GM18508 (cell line): ENCODE data around the gene DIO3.
"Not testable (repeated sequence)": the region's sequence is repeated elsewhere in the genome, so short reads cannot be mapped to it uniquely, and the experiment has no call there.

Experiments
- ATAC-seq: cut with Tn5 transposase; IDR thresholded peaks from one replicate; pipeline ENCODE4 v1.9.1; 2021; ENCODE audit warnings: moderate number of reproducible peaks; ENCODE audit not compliant: insufficient read depth, unreplicated experiment

The DIO3 gene

DNA sequence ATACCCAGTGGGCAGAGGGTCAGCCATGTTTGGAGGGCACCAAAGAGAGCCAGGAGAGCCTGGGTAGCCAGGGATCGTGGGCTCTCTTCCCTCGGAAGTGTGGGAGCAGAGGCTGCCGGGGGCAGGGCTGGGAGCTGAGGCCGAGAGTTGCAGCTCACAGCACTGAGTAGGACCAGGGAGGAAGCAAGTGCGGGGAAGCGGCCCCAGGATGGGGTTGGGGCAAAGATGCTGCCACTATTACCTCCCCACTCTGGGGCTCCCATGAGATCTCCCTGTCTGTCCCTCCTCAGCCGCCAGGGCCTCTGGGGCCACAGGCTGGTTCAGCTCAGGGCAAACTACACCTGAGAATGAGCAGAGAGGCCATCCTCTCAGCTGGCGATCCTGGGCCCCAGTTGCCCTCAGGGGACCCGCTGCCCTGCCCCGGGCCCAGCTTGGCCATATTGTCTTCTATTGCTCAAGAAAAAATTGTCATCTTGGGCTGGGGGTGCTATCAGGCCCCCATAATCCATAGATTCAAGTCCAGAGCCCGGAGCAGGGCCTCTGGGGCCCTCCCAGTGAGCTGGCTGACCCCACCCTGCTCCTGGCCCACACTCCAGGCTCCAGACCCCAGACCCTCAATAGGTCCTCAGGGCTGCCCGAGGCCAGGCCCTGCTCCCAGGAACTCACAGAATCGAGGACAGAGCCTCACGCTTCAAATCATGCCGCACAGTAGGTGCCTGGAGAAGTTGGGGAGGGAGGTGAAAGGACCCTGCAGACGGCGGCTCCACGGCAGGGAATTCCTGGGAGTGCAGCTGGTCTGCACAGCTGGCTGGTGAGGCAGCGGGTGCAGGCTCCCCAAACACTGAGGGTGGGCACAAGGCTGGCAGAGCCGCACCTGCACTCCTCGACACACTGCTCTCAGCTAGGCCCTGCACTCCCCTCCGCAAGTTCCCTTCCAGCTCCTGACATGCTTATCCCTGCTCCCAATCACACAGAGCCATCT, 20.5 kb upstream of the DIO3 start:
- ATAC-seq: no peak

- no peak for ATAC-seq
Observed at GRCh38 chr14:101542391-101542790, 18.9 kb upstream of the DIO3 start.

DNA sequence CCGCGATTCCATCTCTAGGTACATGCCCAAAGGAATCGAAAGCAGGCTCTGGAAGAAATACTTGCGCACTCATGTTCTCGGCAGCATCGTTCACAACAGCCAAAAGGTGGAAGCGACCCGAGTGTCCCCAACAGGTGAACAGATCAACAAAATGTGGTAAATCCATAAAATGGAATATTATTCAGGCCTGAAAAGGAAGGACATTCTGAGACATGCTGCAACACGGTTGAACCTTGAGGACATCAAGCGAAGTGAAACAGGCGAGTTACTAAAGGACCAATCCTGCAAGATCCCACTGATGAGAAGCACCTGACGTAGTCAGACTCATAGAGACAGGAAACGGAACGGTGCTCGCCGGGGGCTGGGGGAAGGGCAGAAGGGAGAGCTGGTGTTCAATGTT, 17.5 kb upstream of the DIO3 start:
- no peak for ATAC-seq

DNA sequence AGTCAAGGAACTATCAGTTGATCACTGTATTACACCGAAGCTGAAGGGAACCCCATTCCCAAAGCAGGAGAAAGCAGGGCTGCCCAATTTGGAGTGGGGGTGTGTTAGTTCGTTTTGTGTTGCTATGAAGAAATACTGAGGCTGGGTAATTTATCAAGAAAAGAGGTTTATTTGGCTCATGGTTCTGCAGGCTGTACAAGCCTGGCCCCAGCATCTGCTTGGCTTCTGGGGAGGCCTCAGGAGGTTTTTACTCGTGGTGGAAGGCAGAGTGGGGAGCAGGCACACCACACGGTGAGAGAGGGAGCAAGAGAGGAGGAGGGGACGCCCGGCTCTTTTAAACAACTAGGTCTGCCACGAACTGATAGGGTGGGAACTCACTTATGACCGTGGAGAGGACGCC, 16.7 kb upstream of the DIO3 start:
- ATAC-seq: no peak

DNA sequence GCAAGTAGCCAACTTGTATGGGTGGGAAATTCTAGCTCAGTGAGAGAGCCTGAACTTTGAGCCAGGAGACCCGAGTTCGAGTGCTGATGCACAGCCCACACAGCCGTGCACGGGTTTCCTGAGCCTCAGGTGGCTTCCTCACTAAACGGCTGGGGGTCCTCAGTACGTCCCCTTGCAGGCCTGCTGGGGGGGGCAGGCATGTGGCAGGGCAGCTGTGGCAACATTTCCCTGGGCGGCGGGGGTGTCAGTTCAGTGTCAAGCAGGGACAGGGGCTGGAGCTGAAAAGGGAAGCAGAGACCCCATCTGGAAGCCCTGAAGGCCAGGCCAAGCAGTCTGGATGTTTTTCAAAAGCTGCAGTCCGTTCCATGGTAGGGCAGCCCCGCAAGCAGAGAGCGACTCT, 14.6 kb upstream of the DIO3 start:
- ATAC-seq: no peak

DNA sequence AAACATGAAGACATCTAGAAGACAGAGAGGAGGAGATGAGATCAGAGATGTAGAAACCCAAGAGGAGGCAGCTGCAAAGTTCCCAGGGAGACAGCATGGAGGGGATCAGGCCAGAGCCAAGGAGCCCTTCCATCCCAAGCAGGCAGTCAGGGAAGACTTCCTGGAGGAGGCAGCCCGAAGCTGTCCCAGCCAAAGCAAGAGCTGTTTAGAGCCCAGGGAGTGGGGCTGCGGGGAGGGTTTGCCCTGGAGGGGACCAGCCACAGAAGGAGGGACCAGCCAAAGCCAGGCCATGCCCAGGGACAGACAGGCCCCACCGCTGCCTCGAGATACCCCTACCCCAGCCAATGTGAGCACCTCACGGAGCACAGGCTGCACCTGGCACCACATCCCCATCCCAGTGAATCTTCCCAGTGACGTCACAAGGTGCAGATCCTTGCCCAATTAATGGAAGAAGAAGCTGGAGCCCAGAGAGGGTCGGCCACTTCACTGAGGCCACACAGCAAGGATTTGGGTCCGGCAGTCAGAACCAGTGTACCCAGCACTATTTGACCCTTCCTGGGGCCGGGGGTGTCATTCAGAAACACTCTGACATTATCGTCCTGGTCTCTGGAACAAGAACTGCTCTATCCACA, 14.1 kb upstream of the DIO3 start:
- no peak for ATAC-seq

DNA sequence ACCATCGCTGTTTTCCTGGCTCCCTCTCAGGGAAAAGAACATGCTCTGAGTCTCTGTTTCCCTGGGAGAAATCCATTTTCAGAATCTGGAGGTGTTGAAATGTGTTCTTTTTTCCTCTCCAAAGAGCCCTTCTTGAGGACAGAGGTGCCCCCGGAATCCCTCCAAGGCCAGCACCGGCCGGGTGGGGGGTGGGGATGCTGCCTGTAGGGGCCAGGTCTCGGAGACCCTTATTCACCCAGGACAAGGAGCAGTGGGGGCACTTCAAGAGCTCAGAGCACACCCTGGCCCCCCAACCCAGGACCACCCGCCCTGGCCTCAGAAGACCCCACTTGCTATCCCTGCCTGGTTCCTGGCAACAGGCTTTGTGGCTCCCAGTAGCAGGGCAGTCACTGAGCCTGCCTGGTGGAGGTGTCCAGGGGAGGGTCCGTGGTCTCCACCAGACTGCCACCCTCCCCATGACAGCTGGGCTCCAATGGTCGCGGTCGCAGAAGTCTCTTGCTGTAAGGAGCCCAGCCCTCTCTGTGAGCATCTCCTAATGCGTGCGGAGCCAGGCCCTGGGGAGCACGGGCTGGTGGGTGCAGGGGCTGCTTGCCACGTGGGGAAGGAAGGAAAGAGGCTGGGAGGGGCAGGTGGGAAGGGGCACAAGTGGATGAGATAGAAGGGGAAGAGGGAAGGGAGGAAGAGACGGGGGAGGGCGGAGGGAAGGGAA, 13.2 kb upstream of the DIO3 start:
- ATAC-seq: no peak

GRCh38 chr14:101548710-101549109, 12.6 kb upstream of the DIO3 start:
- ATAC-seq: no peak

DNA sequence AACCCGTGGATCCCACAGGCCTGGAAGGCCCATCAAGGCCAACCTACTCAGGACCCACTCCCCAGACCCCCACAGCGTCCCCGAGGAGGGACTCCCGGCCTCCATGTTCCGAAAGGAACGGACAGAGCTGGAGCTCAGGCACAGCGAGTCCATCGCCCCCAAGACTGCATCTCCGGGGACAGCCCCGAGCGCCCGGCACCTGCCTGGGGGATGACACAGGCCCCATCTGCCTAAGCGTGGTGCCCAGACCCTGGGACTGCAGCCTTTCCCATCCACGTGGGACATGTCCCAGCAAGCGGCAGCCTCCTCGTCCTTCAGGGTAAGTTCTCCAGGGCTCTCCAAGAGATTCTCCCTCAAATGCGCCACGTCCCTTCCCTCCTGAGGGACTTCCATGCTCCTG, 12.1 kb upstream of the DIO3 start:
- ATAC-seq: no peak

DNA sequence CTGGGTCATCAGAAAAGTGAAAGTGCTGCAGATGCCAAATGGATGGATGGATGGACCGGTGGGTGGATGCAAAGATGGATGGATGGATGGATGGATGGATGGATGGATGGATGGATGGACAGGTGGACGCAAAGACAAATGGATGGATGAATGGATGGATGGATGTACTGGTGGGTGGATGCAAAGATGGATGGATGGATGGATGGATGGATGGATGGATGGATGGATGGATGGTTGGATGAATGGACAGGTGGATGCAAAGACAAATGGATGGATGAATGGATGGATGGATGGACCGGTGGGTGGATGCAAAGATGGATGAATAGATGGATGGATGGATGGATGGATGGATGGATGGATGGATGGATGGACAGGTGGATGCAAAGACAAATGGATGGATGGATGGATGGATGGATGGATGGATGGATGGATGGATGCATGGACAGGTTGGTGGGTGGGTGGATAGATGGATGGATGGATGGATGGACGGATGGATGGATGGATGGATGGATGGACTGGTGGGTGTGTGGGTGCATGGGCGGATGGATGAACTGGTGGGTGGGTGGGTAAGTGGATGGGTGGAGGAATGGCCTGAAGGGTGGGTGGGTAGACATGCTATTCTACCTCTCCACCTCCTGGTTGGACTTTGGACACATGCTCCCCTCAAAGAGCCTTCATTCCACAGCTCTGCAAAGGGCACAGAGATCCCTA, 10.9 kb upstream of the DIO3 start:
- not testable (repeated sequence) for ATAC-seq

DNA sequence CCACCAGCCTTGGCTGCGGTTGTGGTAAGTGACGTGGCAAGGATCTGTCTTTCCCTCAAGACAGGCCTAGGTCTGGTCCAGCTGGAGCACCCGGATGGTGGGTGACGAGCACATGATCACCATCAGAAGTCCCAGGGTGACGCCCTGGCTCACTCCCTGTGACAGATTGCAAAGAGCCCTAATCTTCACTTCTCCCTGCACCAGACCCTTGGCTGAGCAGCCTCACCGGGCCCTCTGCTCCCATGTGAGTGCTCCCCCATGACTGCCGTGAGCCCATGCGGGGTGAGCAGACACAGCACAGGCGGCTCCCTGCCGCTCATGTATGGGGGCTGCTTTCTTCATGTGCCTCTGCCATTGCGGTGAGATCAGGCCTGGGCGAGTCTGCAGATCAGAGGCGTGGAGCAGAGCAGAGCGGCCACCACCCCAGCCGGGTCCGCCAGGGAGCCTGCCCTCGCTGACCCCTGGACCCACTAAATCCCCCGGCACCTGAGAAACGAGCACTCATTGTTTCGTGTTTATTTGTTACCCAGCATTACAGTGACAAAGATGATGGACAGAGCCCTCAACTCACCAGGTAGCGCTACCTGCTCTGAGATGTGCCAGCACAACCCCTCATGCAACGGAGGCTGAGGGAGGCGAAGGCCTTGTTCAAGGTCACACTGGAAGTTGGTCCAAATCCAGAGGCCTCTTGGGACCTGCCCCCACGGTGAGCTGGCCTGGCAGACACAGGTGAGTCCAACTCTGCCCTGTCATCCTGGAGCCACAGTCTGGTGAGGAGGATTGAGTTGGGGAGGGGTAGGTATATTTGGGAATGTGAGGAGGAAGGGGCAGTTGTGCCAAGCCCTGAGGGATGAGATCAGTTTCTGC, 9.3 kb upstream of the DIO3 start:
- no peak for ATAC-seq

GRCh38 chr14:101552786-101553231, 8.5 kb upstream of the DIO3 start:
- ATAC-seq: no peak

DNA sequence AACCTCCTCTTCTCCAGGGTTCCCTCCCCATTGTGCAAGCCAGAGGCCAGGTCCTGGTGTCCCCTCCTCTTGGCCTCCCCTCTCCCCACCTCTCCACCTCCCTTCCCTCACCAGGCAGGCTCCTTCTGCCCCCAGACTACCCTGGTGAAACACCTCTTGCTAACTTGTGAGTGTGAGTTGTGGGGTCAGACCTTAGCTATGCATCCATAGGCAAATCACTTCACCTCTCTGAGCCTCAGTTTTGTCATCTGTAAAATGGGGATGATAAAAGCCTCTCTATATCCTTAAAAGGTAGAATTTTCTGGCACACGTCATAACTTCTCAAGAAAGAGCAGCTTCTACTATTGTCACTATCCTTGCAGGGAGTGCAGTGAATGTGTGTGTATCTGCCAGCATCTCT, 7.9 kb upstream of the DIO3 start:
- no peak for ATAC-seq

GRCh38 chr14:101553931-101554330, 7.4 kb upstream of the DIO3 start:
- no peak for ATAC-seq

GRCh38 chr14:101554991-101555668, 6.2 kb upstream of the DIO3 start:
- ATAC-seq: no peak

GRCh38 chr14:101555669-101556043, 5.6 kb upstream of the DIO3 start:
- ATAC-seq: not testable (repeated sequence)

DNA sequence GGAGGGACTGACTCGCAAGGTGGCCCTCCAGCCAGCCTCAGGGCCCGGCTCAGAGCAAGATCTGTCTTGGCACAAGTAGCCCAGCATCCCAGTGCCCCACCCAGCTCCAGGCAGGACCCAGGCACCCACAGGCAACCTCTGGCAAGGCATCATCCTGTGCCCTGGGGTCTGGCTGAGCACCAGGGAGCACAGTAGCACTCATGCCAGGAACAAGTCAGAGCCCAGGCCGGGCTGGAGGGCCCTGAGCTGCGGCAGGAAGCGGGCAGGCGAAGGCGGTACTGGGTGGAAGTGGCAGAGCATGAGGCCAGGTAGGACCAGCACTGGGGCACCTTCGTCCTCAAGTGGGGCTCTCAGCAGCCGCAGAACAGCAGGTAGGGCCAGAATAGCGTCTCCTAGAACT, 5.2 kb upstream of the DIO3 start:
- no peak for ATAC-seq

GRCh38 chr14:101556566-101557320, 4.6 kb upstream of the DIO3 start:
- ATAC-seq: no peak
